HCT116 (cell line): Measurements from ENCODE around the gene RMDN2.

ENCODE experiments used
- CEBPB ChIP-seq: IDR thresholded peaks from 2 replicates; pipeline ENCODE4 v1.6.1; 2012; ENCODE audit warnings: low read depth
- CTCF ChIP-seq, 3 experiments: fragments of 200-600 bp in 1 of 3; sonication (generic) in 1 of 3; IDR thresholded peaks in 2 of 3; conservative IDR thresholded peaks in 1 of 3; 2 replicates each; pipeline ENCODE4 v1.5.1; 2012 to 2017; ENCODE audit warnings: low read depth in 2 of 3, low read length in 2 of 3, antibody characterized with exemption in 1 of 3, borderline replicate concordance in 1 of 3, control low read depth in 1 of 3, mild to moderate bottlenecking in 1 of 3, mixed read lengths in 1 of 3, mixed run types in 1 of 3, moderate library complexity in 1 of 3; ENCODE audit not compliant: insufficient read depth in 1 of 3
- EZH2 ChIP-seq: fragments of 200-600 bp; sonication (generic); IDR thresholded peaks from 2 replicates; pipeline ENCODE4 v1.6.1; 2017; ENCODE audit warnings: antibody characterized with exemption, mixed run types
- EZH2phosphoT487 ChIP-seq: fragments of 200-600 bp; IDR thresholded peaks from 2 replicates; pipeline ENCODE4 v1.6.1; 2018; ENCODE audit warnings: antibody characterized with exemption, borderline replicate concordance
- POLR2AphosphoS5 ChIP-seq: IDR thresholded peaks from 2 replicates; pipeline ENCODE4 v1.6.1; 2011; ENCODE audit warnings: mild to moderate bottlenecking, low read depth, low read length, moderate library complexity
- RAD21 ChIP-seq: IDR thresholded peaks from 2 replicates; pipeline ENCODE4 v1.6.1; 2012; ENCODE audit warnings: low read depth, mild to moderate bottlenecking
- SIN3A ChIP-seq: IDR thresholded peaks from 2 replicates; pipeline ENCODE4 v1.6.1; 2012; ENCODE audit warnings: low read depth
- YY1 ChIP-seq: IDR thresholded peaks from 2 replicates; pipeline ENCODE4 v1.6.1; 2011; ENCODE audit warnings: low read length, low read depth, moderate library complexity, mild to moderate bottlenecking; ENCODE audit not compliant: insufficient replicate concordance; ENCODE audit errors: extremely low read depth
- ZBTB33 ChIP-seq: IDR thresholded peaks from 2 replicates; pipeline ENCODE4 v1.6.1; 2011; ENCODE audit warnings: mild to moderate bottlenecking, low read length, moderate library complexity; ENCODE audit not compliant: insufficient replicate concordance; ENCODE audit errors: extremely low read depth
- ZFX ChIP-seq: fragments of 450-650 bp; IDR thresholded peaks from 2 replicates; pipeline ENCODE4 v1.6.1; 2017
- ZNF274 ChIP-seq: fragments of 200-500 bp; sonication (Bioruptor generic); IDR thresholded peaks from 2 replicates; pipeline ENCODE4 v1.6.1; 2014; ENCODE audit warnings: mild to moderate bottlenecking, low read depth, low read length, inconsistent platforms

GRCh38 chr2:37878536-37878935 is 46.6 kb upstream of the RMDN2 start:
- TF ChIP-seq RAD21 (no peak), POLR2AphosphoS5 (no peak), ZNF274 (no peak), CTCF (IDR thresholded peaks at IDR 0.05 in 2 of 3, conservative IDR thresholded peaks at IDR 0.05 in 1 of 3; ENCODE audit: borderline replicate concordance in 1 of 3, insufficient read depth in 1 of 3, low read depth in 2 of 3, low read length in 2 of 3) (no peak), CEBPB (no peak), SIN3A (no peak), EZH2 (no peak), YY1 (no peak), EZH2phosphoT487 (no peak), ZBTB33 (no peak), ZFX (no peak)
